IMR-90 (cell line): ENCODE measurements around the gene VSIG4. TPM values are rescaled to one million over a fixed set of nuclear protein-coding genes. Genes with fewer than 3 reads are reported as not detected.

Source experiments
- ATAC-seq: fragments of 200-7000 bp; cut with Tn5 transposase; 2 replicates; pipeline ENCODE4 v1.9.1; 2020; ENCODE audit warnings: low read depth, mild to moderate bottlenecking, moderate library complexity
- BruUV-seq: library from RNA; stranded (reverse); fragments of 400-500 nt; replicated peaks from 2 replicates; lab custom pipeline; 2021; lab: Mats Ljungman, UMichigan
- CTCF ChIA-PET: fragments of 300-600 bp; formaldehyde crosslinking; extraction: SDS; loops from one replicate; lab custom pipeline; 2021; ENCODE audit warnings: antibody characterized with exemption; lab: Yijun Ruan, JAX
- POLR2A ChIA-PET: fragments of 300-600 bp; sonication (Branson Sonifier 250); formaldehyde crosslinking; loops from one replicate; lab custom pipeline; 2022; ENCODE audit warnings: antibody characterized with exemption; ENCODE audit not compliant: unreplicated experiment; lab: Charles Lee
- DNase-seq: peaks from one replicate; pipeline ENCODE4 v3.0.0; 2013
- H2AFZ ChIP-seq: replicated peaks from 2 replicates; pipeline ENCODE3; 2013; ENCODE audit warnings: low read length, mild to moderate bottlenecking; ENCODE audit not compliant: poor library complexity
- H2AK5ac ChIP-seq: 2 replicates; pipeline ENCODE4 v1.6.1; 2013; ENCODE audit warnings: low read depth, low read length, inconsistent platforms
- H2AK9ac ChIP-seq: replicated peaks from 2 replicates; pipeline ENCODE3; 2013; ENCODE audit warnings: mild to moderate bottlenecking, low read depth, low read length, moderate library complexity; ENCODE audit not compliant: poor library complexity
- H2BK120ac ChIP-seq: 2 replicates; pipeline ENCODE4 v1.6.1; 2013; ENCODE audit warnings: low read depth, low read length, inconsistent platforms
- H2BK15ac ChIP-seq: 3 replicates; pipeline ENCODE4 v1.6.1; 2013; ENCODE audit warnings: low read depth, low read length, inconsistent platforms
- H2BK20ac ChIP-seq: 2 replicates; pipeline ENCODE4 v1.6.1; 2013; ENCODE audit warnings: low read depth, mild to moderate bottlenecking, inconsistent platforms, low read length, moderate library complexity
- H2BK5ac ChIP-seq: 2 replicates; pipeline ENCODE4 v1.6.1; 2013; ENCODE audit warnings: mild to moderate bottlenecking, low read depth, low read length, inconsistent platforms; ENCODE audit not compliant: poor library complexity, severe bottlenecking
- H3K14ac ChIP-seq: replicated peaks from 2 replicates; pipeline ENCODE4 v1.6.1; 2013; ENCODE audit warnings: low read depth, low read length, inconsistent platforms
- H3K18ac ChIP-seq: 2 replicates; pipeline ENCODE4 v1.6.1; 2013; ENCODE audit warnings: low read depth, low read length, control low read depth
- H3K23ac ChIP-seq: 2 replicates; pipeline ENCODE4 v1.6.1; 2013; ENCODE audit warnings: low read depth, low read length, inconsistent platforms
- H3K27ac ChIP-seq: 2 replicates; pipeline ENCODE4 v1.5.1; 2013; ENCODE audit warnings: mild to moderate bottlenecking, control low read depth, low read length; ENCODE audit not compliant: insufficient read depth
- H3K27me3 ChIP-seq: 2 replicates; pipeline ENCODE4 v1.6.1; 2013; ENCODE audit warnings: low read length; ENCODE audit not compliant: control insufficient read depth, insufficient read depth
- H3K36me3 ChIP-seq: 2 replicates; pipeline ENCODE4 v1.6.1; 2013; ENCODE audit warnings: low read length, mixed read lengths; ENCODE audit not compliant: control insufficient read depth, insufficient read depth
- H3K4ac ChIP-seq: 2 replicates; pipeline ENCODE4 v1.6.1; 2013; ENCODE audit warnings: low read depth, low read length, inconsistent platforms
- H3K4me1 ChIP-seq: 2 replicates; pipeline ENCODE4 v1.6.1; 2013; ENCODE audit warnings: low read length, mixed read lengths; ENCODE audit not compliant: control insufficient read depth, insufficient read depth
- H3K4me2 ChIP-seq: 2 replicates; pipeline ENCODE4 v1.6.1; 2013; ENCODE audit warnings: low read depth, mild to moderate bottlenecking, control low read depth, low read length, moderate library complexity
- H3K4me3 ChIP-seq: 2 replicates; pipeline ENCODE4 v1.5.1; 2013; ENCODE audit warnings: low read depth, mild to moderate bottlenecking, control low read depth, low read length, moderate library complexity; ENCODE audit not compliant: insufficient read depth
- H3K56ac ChIP-seq: 2 replicates; pipeline ENCODE4 v1.6.1; 2013; ENCODE audit warnings: low read length, inconsistent platforms; ENCODE audit not compliant: insufficient read depth; ENCODE audit errors: extremely low read depth
- H3K79me1 ChIP-seq, 2 experiments: 2 replicates each; pipeline ENCODE4 v1.6.1; 2013; ENCODE audit warnings: low read length in 2 of 2, inconsistent platforms in 1 of 2, low read depth in 1 of 2
- H3K9ac ChIP-seq: 2 replicates; pipeline ENCODE4 v1.6.1; 2013; ENCODE audit warnings: low read depth, low read length, control low read depth
- H3K9me1 ChIP-seq: 2 replicates; pipeline ENCODE4 v1.6.1; 2013; ENCODE audit warnings: low read length, inconsistent platforms; ENCODE audit not compliant: insufficient read depth
- H3K9me3 ChIP-seq: 2 replicates; pipeline ENCODE4 v1.6.1; 2013; ENCODE audit warnings: low read length; ENCODE audit not compliant: control insufficient read depth, insufficient read depth
- H4K20me1 ChIP-seq: 2 replicates; pipeline ENCODE4 v1.6.1; 2013; ENCODE audit warnings: low read length, inconsistent platforms; ENCODE audit not compliant: insufficient read depth
- H4K5ac ChIP-seq: 2 replicates; pipeline ENCODE4 v1.6.1; 2013; ENCODE audit warnings: mild to moderate bottlenecking, low read depth, low read length, control low read depth
- H4K8ac ChIP-seq, 2 experiments: 2 replicates each; pipeline ENCODE4 v1.6.1; 2013; ENCODE audit warnings: low read depth in 2 of 2, low read length in 2 of 2, control low read depth in 1 of 2, inconsistent platforms in 1 of 2
- H4K91ac ChIP-seq: 2 replicates; pipeline ENCODE4 v1.6.1; 2013; ENCODE audit warnings: low read depth, low read length, inconsistent platforms; ENCODE audit not compliant: insufficient read depth
- CEBPB ChIP-seq: IDR thresholded peaks from 2 replicates; pipeline ENCODE4 v1.6.1; 2012; ENCODE audit warnings: low read depth, low read length, improper control_type of control experiment
- MAFK ChIP-seq: IDR thresholded peaks from 2 replicates; pipeline ENCODE4 v1.6.1; 2012; ENCODE audit warnings: low read depth, low read length, improper control_type of control experiment
- MXI1 ChIP-seq: IDR thresholded peaks from 2 replicates; pipeline ENCODE4 v1.6.1; 2012; ENCODE audit warnings: low read depth, mild to moderate bottlenecking, low read length, moderate library complexity, borderline replicate concordance
- NFE2L2 ChIP-seq: fragments of 150-350 bp; IDR thresholded peaks from 2 replicates; pipeline ENCODE4 v1.6.1; 2016; ENCODE audit warnings: low read depth, mild to moderate bottlenecking, low read length
- dilution Hi-C: fragments of 300-500 bp; cut with HindIII; formaldehyde crosslinking; loops from one replicate; pipeline ENCODE4 v1.14.3; 2018; ENCODE audit warnings: low sequenced_read_pairs; ENCODE audit not compliant: unreplicated experiment
- in situ Hi-C: fragments of 300-500 bp; cut with MboI; formaldehyde crosslinking; loops from 3 replicates; pipeline ENCODE4 v1.14.3; 2019; ENCODE audit warnings: low sequenced_read_pairs, inconsistent platforms, mixed read lengths
- intact Hi-C: fragments of 100-400 bp; cut with micrococcal nuclease; formaldehyde crosslinking; loops from 2 replicates; pipeline ENCODE4 v1.10.0; 2022
- polyA plus RNA-seq, 3 experiments: library from polyadenylated mRNA; depleted of rRNA; stranded (reverse); fragments of >200 nt; gene quantifications; 2 replicates each; pipeline ENCODE4 v1.2.3, GENCODE V29; 2012; ENCODE audit warnings: low replicate concordance in 1 of 3
- total RNA-seq: library from RNA; depleted of rRNA; stranded (reverse); fragments of >200 nt; gene quantifications from 2 replicates; pipeline ENCODE4 v1.2.3, GENCODE V29; 2012
- TF ChIP-seq, protein P1 (sequence below): fragments of 150-350 bp; IDR thresholded peaks from 2 replicates; pipeline ENCODE4 v1.6.1; 2016; ENCODE audit warnings: low read depth, mild to moderate bottlenecking, low read length, moderate library complexity, borderline replicate concordance
- TF ChIP-seq, protein P2 (sequence below): conservative IDR thresholded peaks from 2 replicates; pipeline ENCODE4 v1.5.1; 2012; ENCODE audit warnings: mild to moderate bottlenecking, low read depth, low read length, improper control_type of control experiment

The VSIG4 gene
- total and polyA plus RNA-seq, 2 of the 4 experiments (the other 2 are of a cell fraction): not detected

DNA sequence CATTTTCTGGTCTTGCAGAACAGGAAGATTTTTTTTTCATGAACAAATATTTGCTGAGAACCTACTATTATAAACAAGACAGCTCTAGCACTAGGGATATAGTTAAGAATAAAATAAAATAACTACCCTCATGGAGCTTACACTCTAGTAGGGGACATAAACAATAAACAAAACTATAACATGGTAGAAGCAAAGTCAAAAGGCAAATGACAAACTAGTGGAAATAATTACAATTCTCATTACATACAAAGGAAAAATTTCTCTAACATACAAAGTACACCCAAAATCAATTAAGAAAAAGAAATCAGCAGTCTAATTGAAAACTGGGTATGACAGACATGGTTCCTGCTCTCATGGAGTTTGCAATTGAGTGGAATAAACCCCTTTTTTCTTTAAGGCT is 32.0 kb downstream of the VSIG4 start:
- Histone ChIP-seq H3K79me1 (no peaks in the 10 kb centered on the region), H3K27me3 (no peaks in the 10 kb centered on the region; the same call in none of the 2 replicates), H3K18ac (no peak overlapping the region), H4K8ac (no peak overlapping the region), H4K91ac (no peak overlapping the region), H3K36me3 (no peaks in the 10 kb centered on the region), H3K56ac (no peak overlapping the region), H2BK20ac (no peak overlapping the region), H2BK120ac (no peak overlapping the region), H2BK5ac (no peak overlapping the region), H2AK9ac (no peak overlapping the region), H2AK5ac (no peak overlapping the region), H3K4me2 (no peak overlapping the region), H3K27ac (no peak overlapping the region), H3K4me3 (no peak overlapping the region), H3K9me3 (no peaks in the 10 kb centered on the region), H2BK15ac (no peak overlapping the region), H3K4ac (no peak overlapping the region), H3K9ac (no peak overlapping the region), H3K4me1 (no peaks in the 10 kb centered on the region), H4K5ac (no peak overlapping the region), H3K9me1 (no peaks in the 10 kb centered on the region), H2AFZ (no peak overlapping the region), H4K20me1 (no peaks in the 10 kb centered on the region), H3K23ac (no peak overlapping the region), H3K14ac (no peak overlapping the region)
- no peak for TF ChIP-seq MXI1
- TF ChIP-seq CEBPB: no peak
- no peak for TF ChIP-seq NFE2L2
- TF ChIP-seq, protein P1, sequence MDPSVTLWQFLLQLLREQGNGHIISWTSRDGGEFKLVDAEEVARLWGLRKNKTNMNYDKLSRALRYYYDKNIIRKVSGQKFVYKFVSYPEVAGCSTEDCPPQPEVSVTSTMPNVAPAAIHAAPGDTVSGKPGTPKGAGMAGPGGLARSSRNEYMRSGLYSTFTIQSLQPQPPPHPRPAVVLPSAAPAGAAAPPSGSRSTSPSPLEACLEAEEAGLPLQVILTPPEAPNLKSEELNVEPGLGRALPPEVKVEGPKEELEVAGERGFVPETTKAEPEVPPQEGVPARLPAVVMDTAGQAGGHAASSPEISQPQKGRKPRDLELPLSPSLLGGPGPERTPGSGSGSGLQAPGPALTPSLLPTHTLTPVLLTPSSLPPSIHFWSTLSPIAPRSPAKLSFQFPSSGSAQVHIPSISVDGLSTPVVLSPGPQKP: no peak
- no peak for TF ChIP-seq MAFK
- TF ChIP-seq, protein P2, sequence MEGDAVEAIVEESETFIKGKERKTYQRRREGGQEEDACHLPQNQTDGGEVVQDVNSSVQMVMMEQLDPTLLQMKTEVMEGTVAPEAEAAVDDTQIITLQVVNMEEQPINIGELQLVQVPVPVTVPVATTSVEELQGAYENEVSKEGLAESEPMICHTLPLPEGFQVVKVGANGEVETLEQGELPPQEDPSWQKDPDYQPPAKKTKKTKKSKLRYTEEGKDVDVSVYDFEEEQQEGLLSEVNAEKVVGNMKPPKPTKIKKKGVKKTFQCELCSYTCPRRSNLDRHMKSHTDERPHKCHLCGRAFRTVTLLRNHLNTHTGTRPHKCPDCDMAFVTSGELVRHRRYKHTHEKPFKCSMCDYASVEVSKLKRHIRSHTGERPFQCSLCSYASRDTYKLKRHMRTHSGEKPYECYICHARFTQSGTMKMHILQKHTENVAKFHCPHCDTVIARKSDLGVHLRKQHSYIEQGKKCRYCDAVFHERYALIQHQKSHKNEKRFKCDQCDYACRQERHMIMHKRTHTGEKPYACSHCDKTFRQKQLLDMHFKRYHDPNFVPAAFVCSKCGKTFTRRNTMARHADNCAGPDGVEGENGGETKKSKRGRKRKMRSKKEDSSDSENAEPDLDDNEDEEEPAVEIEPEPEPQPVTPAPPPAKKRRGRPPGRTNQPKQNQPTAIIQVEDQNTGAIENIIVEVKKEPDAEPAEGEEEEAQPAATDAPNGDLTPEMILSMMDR: no peak
- CTCF ChIA-PET: interaction anchor here (0.6 kb wide), 1 partner anchor 101 kb away, joined by 3 read pairs; no protein-coding TSS in a partner anchor
- DNase-seq (no peak), ATAC-seq (no peak)
- no TSS peak for BruUV-seq
- dilution Hi-C loops: no loop called here
- in situ Hi-C loops: no loop called here
- POLR2A ChIA-PET: no interaction called here
- intact Hi-C loops: no loop called here
